ENCODE results near the gene FCAMR. TPM values are rescaled to one million over a fixed set of nuclear protein-coding genes. Genes with fewer than 3 reads are reported as not detected.

The FCAMR gene
- polyA plus RNA-seq, 1 experiment = not detected

- Histone ChIP-seq H3K36me3 (ENCODE audit: control insufficient read depth, insufficient read depth, low read length) (no peaks in the 10 kb centered on the region), H3K27me3 (ENCODE audit: control insufficient read depth, insufficient read depth, low read length) (peaks cover 9% of the 10 kb centered on the region), H3K4me3 (ENCODE audit: low read depth, low read length) (no peak overlapping the region)
- no peak for TF ChIP-seq CTCF (IDR thresholded peaks at IDR 0.05; ENCODE audit: insufficient read depth, low read depth, low read length)
- CTCF ChIA-PET = interaction anchor here (8.0 kb wide), 1 partner anchor 15 kb away, joined by 70 read pairs; no protein-coding TSS in a partner anchor
- POLR2A ChIA-PET = no interaction called here
- no peak for DNase-seq (ENCODE audit: low read depth)
Measured at GRCh38 chr1:206967096-206967849, 3.0 kb downstream of the FCAMR start.

- ChIA-PET POLR2A (no interaction called here), CTCF (interaction anchor here (0.6 to 1.0 kb wide), 3 partner anchors 14 to 53 kb away, joined by 3 to 7 read pairs (median 3); no protein-coding TSS in a partner anchor)
- Histone ChIP-seq H3K4me3 (ENCODE audit: low read depth, low read length) (no peak overlapping the region), H3K27me3 (ENCODE audit: control insufficient read depth, insufficient read depth, low read length) (peaks cover 8% of the 10 kb centered on the region), H3K36me3 (ENCODE audit: control insufficient read depth, insufficient read depth, low read length) (no peaks in the 10 kb centered on the region)
- TF ChIP-seq CTCF (IDR thresholded peaks at IDR 0.05; ENCODE audit: insufficient read depth, low read depth, low read length) = no peak
- no peak for DNase-seq (ENCODE audit: low read depth)
Measured at GRCh38 chr1:206965781-206966180, 4.5 kb downstream of the FCAMR start.

GRCh38 chr1:206963740-206964139, 6.5 kb downstream of the FCAMR start:
- no peak for DNase-seq (ENCODE audit: low read depth)
- no peaks in the 10 kb centered on the region for H3K36me3 ChIP-seq (ENCODE audit: control insufficient read depth, insufficient read depth, low read length)
- H3K4me3 ChIP-seq (ENCODE audit: low read depth, low read length) = no peak overlapping the region
- ChIA-PET CTCF (interaction anchor here (1.1 kb wide), 1 partner anchor 9 kb away, joined by 5 read pairs; no protein-coding TSS in a partner anchor), POLR2A (no interaction called here)
- H3K27me3 ChIP-seq (ENCODE audit: control insufficient read depth, insufficient read depth, low read length) = peaks cover 8% of the 10 kb centered on the region
- TF ChIP-seq CTCF (IDR thresholded peaks at IDR 0.05; ENCODE audit: insufficient read depth, low read depth, low read length) = no peak

GRCh38 chr1:206963119-206963712, 7.0 kb downstream of the FCAMR start:
- Histone ChIP-seq H3K4me3 (ENCODE audit: low read depth, low read length) (no peak overlapping the region), H3K36me3 (ENCODE audit: control insufficient read depth, insufficient read depth, low read length) (no peaks in the 10 kb centered on the region), H3K27me3 (ENCODE audit: control insufficient read depth, insufficient read depth, low read length) (peaks cover 6% of the 10 kb centered on the region)
- no peak for DNase-seq (ENCODE audit: low read depth)
- no peak for TF ChIP-seq CTCF (IDR thresholded peaks at IDR 0.05; ENCODE audit: insufficient read depth, low read depth, low read length)
- ChIA-PET CTCF (interaction anchor here (1.1 to 2.0 kb wide), 3 partner anchors 9 to 27 kb away, joined by 3 to 9 read pairs (median 5); no protein-coding TSS in a partner anchor), POLR2A (no interaction called here)

GRCh38 chr1:206962272-206962671, 8.0 kb downstream of the FCAMR start:
- no peak for DNase-seq (ENCODE audit: low read depth)
- CTCF ChIA-PET = interaction anchor here (0.7 to 2.8 kb wide), 4 partner anchors 10 to 34 kb away, joined by 3 to 9 read pairs (median 5); no protein-coding TSS in a partner anchor
- POLR2A ChIA-PET = no interaction called here

More at GRCh38 chr1:206962272-206962671, 8.0 kb downstream of the FCAMR start:
- no peak for TF ChIP-seq CTCF (IDR thresholded peaks at IDR 0.05; ENCODE audit: insufficient read depth, low read depth, low read length)
- Histone ChIP-seq H3K36me3 (ENCODE audit: control insufficient read depth, insufficient read depth, low read length) (no peaks in the 10 kb centered on the region), H3K27me3 (ENCODE audit: control insufficient read depth, insufficient read depth, low read length) (peaks cover 6% of the 10 kb centered on the region), H3K4me3 (ENCODE audit: low read depth, low read length) (no peak overlapping the region)
